Measurements from ENCODE around the gene MED4.

GRCh38 chr13:48121733-48122132 lies 26.8 kb upstream of the MED4 start:
- TF ChIP-seq CTCF (IDR thresholded peaks at IDR 0.05), result no peak
- TF ChIP-seq POLR2A (IDR thresholded peaks at IDR 0.05), result no peak
- no peak for TF ChIP-seq POLR2AphosphoS5 (IDR thresholded peaks at IDR 0.05)

Data from breast epithelium (tissue), 3 donors.